SK-N-SH (cell line): ENCODE data around the gene FRS3. TPM values are rescaled to one million over a fixed set of nuclear protein-coding genes. Genes with fewer than 3 reads are reported as not detected.

Source experiments
- CTCF ChIA-PET: fragments of 300-600, 350-600 bp; formaldehyde crosslinking; extraction: SDS; loops from one replicate; lab custom pipeline; 2021; lab: Yijun Ruan, JAX
- POLR2A ChIA-PET: fragments of 350-600 bp; sonication (Branson Sonifier 250); formaldehyde crosslinking; extraction: SDS; loops from one replicate; lab custom pipeline; 2020; ENCODE audit warnings: antibody characterized with exemption, inconsistent platforms; lab: Yijun Ruan, JAX
- DNase-seq: peaks from one replicate; pipeline ENCODE4 v3.0.0; 2012
- H2AFZ ChIP-seq: fragments of 200-600 bp; sonication (generic); 2 replicates; pipeline ENCODE4 v1.8.1; 2016; ENCODE audit warnings: antibody characterized with exemption, mild to moderate bottlenecking, low read depth
- H3F3A ChIP-seq: fragments of 200-600 bp; sonication (generic); replicated peaks from 2 replicates; pipeline ENCODE3; 2016; ENCODE audit warnings: antibody characterized with exemption, mild to moderate bottlenecking; ENCODE audit not compliant: insufficient read depth
- H3K27ac ChIP-seq, 2 experiments: fragments of 200-500 bp in 1 of 2; fragments of 200-600 bp in 1 of 2; sonication (Bioruptor generic) in 1 of 2; sonication (generic), shearing (Covaris generic) in 1 of 2; 2 replicates each; pipeline versions ENCODE4 v1.5.1 to v1.6.1; 2014 to 2016; ENCODE audit warnings: low read depth in 2 of 2, inconsistent platforms in 1 of 2, low read length in 1 of 2, mild to moderate bottlenecking in 1 of 2, mixed read lengths in 1 of 2
- H3K27me3 ChIP-seq: fragments of 200-600 bp; sonication (generic), shearing (Covaris generic); 2 replicates; pipeline ENCODE4 v1.6.1; 2016; ENCODE audit warnings: mixed run types; ENCODE audit not compliant: insufficient read depth
- H3K36me3 ChIP-seq, 2 experiments: fragments of 200-500 bp in 1 of 2; fragments of 200-600 bp in 1 of 2; sonication (Bioruptor generic) in 1 of 2; sonication (generic) in 1 of 2; replicated peaks in 1 of 2; 2 replicates each; pipeline versions ENCODE3 to v1.5.1; 2014 to 2016; ENCODE audit warnings: low read length in 1 of 2, mild to moderate bottlenecking in 1 of 2; ENCODE audit not compliant: insufficient read depth in 2 of 2, control insufficient read depth in 1 of 2
- H3K4me1 ChIP-seq, 2 experiments: fragments of 200-500 bp in 1 of 2; fragments of 200-600 bp in 1 of 2; sonication (Bioruptor generic) in 1 of 2; sonication (generic), shearing (Covaris generic) in 1 of 2; 2 replicates each; pipeline versions ENCODE4 v1.5.1 to v1.6.1; 2014 to 2016; ENCODE audit warnings: low read depth in 1 of 2, low read length in 1 of 2, mixed run types in 1 of 2; ENCODE audit not compliant: insufficient read depth in 2 of 2, control insufficient read depth in 1 of 2
- H3K4me2 ChIP-seq: fragments of 200-600 bp; sonication (generic), shearing (Covaris generic); 2 replicates; pipeline ENCODE4 v1.6.1; 2017; ENCODE audit warnings: mixed run types
- H3K4me3 ChIP-seq, 2 experiments: fragments of 200-500 bp in 1 of 2; fragments of 200-600 bp in 1 of 2; sonication (Bioruptor generic) in 1 of 2; sonication (generic), shearing (Covaris generic) in 1 of 2; 2 replicates each; pipeline versions ENCODE4 v1.5.1 to v1.8.1; 2014 to 2016; ENCODE audit warnings: low read depth in 2 of 2, inconsistent platforms in 1 of 2, low read length in 1 of 2, mild to moderate bottlenecking in 1 of 2, mixed read lengths in 1 of 2, moderate library complexity in 1 of 2
- H3K79me2 ChIP-seq: fragments of 200-600 bp; sonication (generic); 2 replicates; pipeline ENCODE4 v1.8.1; 2017; ENCODE audit warnings: mild to moderate bottlenecking; ENCODE audit not compliant: insufficient read depth
- H3K9ac ChIP-seq: fragments of 200-600 bp; sonication (generic); 2 replicates; pipeline ENCODE4 v1.6.1; 2017; ENCODE audit warnings: mixed run types
- H3K9me2 ChIP-seq: fragments of 200-600 bp; sonication (generic); 2 replicates; pipeline ENCODE4 v1.6.1; 2017; ENCODE audit warnings: mixed run types
- H3K9me3 ChIP-seq: fragments of 200-600 bp; sonication (generic); 2 replicates; pipeline ENCODE4 v1.6.1; 2017; ENCODE audit warnings: mixed run types, mild to moderate bottlenecking, moderate library complexity
- H4K20me1 ChIP-seq: fragments of 200-600 bp; sonication (generic); 2 replicates; pipeline ENCODE4 v1.6.1; 2017; ENCODE audit warnings: mild to moderate bottlenecking, mixed run types; ENCODE audit not compliant: insufficient read depth
- ELF1 ChIP-seq: IDR thresholded peaks from 2 replicates; pipeline ENCODE4 v1.4.0; 2012
- EP300 ChIP-seq, 2 experiments: IDR thresholded peaks; 2 replicates each; pipeline versions ENCODE4 v1.4.0 to v1.6.1; 2012; ENCODE audit warnings: borderline replicate concordance in 1 of 2, low read depth in 1 of 2, low read length in 1 of 2
- FOXJ3 ChIP-seq: sonication (generic); formaldehyde crosslinking; IDR thresholded peaks from 2 replicates; pipeline ENCODE4 v1.5.1; 2020; ENCODE audit warnings: mild to moderate bottlenecking, missing genetic modification reagents
- FOXM1 ChIP-seq: IDR thresholded peaks from 2 replicates; pipeline ENCODE4 v1.4.0; 2012; ENCODE audit warnings: low read depth, mild to moderate bottlenecking
- GATA2 ChIP-seq: sonication (generic); formaldehyde crosslinking; IDR thresholded peaks from 2 replicates; pipeline ENCODE4 v1.5.0; 2020; ENCODE audit warnings: mild to moderate bottlenecking, missing genetic modification reagents
- JUND ChIP-seq: IDR thresholded peaks from 2 replicates; pipeline ENCODE4 v1.4.0; 2012
- MEF2A ChIP-seq: IDR thresholded peaks from 2 replicates; pipeline ENCODE4 v1.4.0; 2012; ENCODE audit warnings: low read depth, borderline replicate concordance
- MXI1 ChIP-seq: IDR thresholded peaks from 2 replicates; pipeline ENCODE4 v1.6.1; 2012; ENCODE audit warnings: mild to moderate bottlenecking, low read depth, low read length, improper control_type of control experiment
- NRF1 ChIP-seq: IDR thresholded peaks from 2 replicates; pipeline ENCODE4 v1.6.1; 2012; ENCODE audit warnings: low read depth, mild to moderate bottlenecking, low read length
- PBX3 ChIP-seq: IDR thresholded peaks from 2 replicates; pipeline ENCODE4; 2012
- POLR2AphosphoS5 ChIP-seq: IDR thresholded peaks from 2 replicates; pipeline ENCODE4 v1.6.1; 2012; ENCODE audit warnings: low read depth, low read length
- RCOR1 ChIP-seq: fragments of 150-350 bp; IDR thresholded peaks from 2 replicates; pipeline ENCODE4 v1.6.1; 2017; ENCODE audit warnings: antibody characterized with exemption, low read length
- RFX5 ChIP-seq: IDR thresholded peaks from 2 replicates; pipeline ENCODE4 v1.6.1; 2012; ENCODE audit warnings: mild to moderate bottlenecking, improper control_type of control experiment, low read length
- TAF1 ChIP-seq: IDR thresholded peaks from 2 replicates; pipeline ENCODE4 v1.6.1; 2012; ENCODE audit warnings: low read depth, mild to moderate bottlenecking, low read length, moderate library complexity, borderline replicate concordance
- TCF12 ChIP-seq: IDR thresholded peaks from 2 replicates; pipeline ENCODE4 v1.4.0; 2012
- TEAD4 ChIP-seq: IDR thresholded peaks from 2 replicates; pipeline ENCODE4 v1.4.0; 2012; ENCODE audit warnings: mild to moderate bottlenecking, borderline replicate concordance; ENCODE audit not compliant: insufficient read depth
- ZBTB33 ChIP-seq: IDR thresholded peaks from 2 replicates; pipeline ENCODE4 v1.4.0; 2012; ENCODE audit warnings: low read depth, borderline replicate concordance
- WGBS: methylation state at CpG from one replicate; pipeline ENCODE4 v1.1.6; 2017; ENCODE audit warnings: low lambda C conversion rate; 5-methylcytosine and 5-hydroxymethylcytosine counted together
- polyA plus RNA-seq, 3 experiments: library from polyadenylated mRNA; depleted of rRNA; stranded (reverse); fragments of >200 nt; gene quantifications; 2 replicates each; pipeline ENCODE4 v1.2.3, GENCODE V29; 2012
- TF ChIP-seq, protein P1 (sequence below): IDR thresholded peaks from 2 replicates; pipeline ENCODE4 v1.4.0; 2012; ENCODE audit warnings: low read depth, borderline replicate concordance
- TF ChIP-seq, protein P2 (sequence below): fragments of 200-600 bp; sonication (generic); IDR thresholded peaks from 2 replicates; pipeline ENCODE4 v1.6.1; 2017; ENCODE audit warnings: antibody characterized with exemption, mild to moderate bottlenecking, moderate library complexity

Gene FRS3
- polyA plus RNA-seq, 1 of the 3 experiments (the other 2 are of a cell fraction) = 8.6 TPM

DNA sequence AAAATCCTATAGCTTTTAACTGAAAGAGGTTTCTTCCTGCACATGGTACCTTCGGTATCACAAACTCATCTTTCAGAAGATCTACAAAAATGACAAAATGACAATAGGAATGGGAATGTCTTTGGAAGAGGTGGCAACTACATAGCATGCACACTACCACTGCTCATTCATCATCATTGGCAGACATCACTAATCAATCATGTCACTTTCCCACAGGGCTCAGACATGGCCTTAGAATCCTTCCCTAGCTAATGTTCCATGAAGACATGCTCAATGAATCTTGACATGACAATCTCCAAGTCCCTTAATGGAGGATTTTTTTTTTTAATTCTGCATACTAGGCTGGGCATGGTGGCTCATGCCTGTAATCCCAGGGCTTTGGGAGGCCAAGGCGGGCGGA, 29.3 kb downstream of the FRS3 start:
- H3K9me3 ChIP-seq = no peaks in the 10 kb centered on the region
- H2AFZ ChIP-seq = no peak overlapping the region
- ChIA-PET POLR2A (no interaction called here), CTCF (interaction anchor here (0.8 to 1.1 kb wide), 3 partner anchors 16 to 67 kb away, joined by 3 to 4 read pairs (median 4); no protein-coding TSS in a partner anchor)
- H3K4me3 ChIP-seq = no peak overlapping the region
- no peak overlapping the region for H3K27ac ChIP-seq
- WGBS = 82% methylated on average over 3 of the region's 3 CpGs
- H3K9ac ChIP-seq = no peak overlapping the region
- no peaks in the 10 kb centered on the region for H4K20me1 ChIP-seq
- H3K79me2 ChIP-seq = no peaks in the 10 kb centered on the region
- H3K4me2 ChIP-seq = no peak overlapping the region
- peaks cover 0 to 5% of the 10 kb centered on the region in 2 experiments; a peak in 1 of 4 replicates for H3K4me1 ChIP-seq
- H3K9me2 ChIP-seq = no peaks in the 10 kb centered on the region
- TF ChIP-seq FOXJ3 (CRISPR knock-in tag) (no peak), GATA2 (no peak), TCF12 (no peak), ELF1 (no peak), POLR2AphosphoS5 (no peak), FOXM1 (no peak), RFX5 (no peak), TEAD4 (no peak), JUND (no peak)
- TF ChIP-seq, protein P1, sequence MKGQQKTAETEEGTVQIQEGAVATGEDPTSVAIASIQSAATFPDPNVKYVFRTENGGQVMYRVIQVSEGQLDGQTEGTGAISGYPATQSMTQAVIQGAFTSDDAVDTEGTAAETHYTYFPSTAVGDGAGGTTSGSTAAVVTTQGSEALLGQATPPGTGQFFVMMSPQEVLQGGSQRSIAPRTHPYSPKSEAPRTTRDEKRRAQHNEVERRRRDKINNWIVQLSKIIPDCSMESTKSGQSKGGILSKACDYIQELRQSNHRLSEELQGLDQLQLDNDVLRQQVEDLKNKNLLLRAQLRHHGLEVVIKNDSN = no peak
- TF ChIP-seq, protein P2, sequence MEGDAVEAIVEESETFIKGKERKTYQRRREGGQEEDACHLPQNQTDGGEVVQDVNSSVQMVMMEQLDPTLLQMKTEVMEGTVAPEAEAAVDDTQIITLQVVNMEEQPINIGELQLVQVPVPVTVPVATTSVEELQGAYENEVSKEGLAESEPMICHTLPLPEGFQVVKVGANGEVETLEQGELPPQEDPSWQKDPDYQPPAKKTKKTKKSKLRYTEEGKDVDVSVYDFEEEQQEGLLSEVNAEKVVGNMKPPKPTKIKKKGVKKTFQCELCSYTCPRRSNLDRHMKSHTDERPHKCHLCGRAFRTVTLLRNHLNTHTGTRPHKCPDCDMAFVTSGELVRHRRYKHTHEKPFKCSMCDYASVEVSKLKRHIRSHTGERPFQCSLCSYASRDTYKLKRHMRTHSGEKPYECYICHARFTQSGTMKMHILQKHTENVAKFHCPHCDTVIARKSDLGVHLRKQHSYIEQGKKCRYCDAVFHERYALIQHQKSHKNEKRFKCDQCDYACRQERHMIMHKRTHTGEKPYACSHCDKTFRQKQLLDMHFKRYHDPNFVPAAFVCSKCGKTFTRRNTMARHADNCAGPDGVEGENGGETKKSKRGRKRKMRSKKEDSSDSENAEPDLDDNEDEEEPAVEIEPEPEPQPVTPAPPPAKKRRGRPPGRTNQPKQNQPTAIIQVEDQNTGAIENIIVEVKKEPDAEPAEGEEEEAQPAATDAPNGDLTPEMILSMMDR = no peak
- no peaks in the 10 kb centered on the region for H3K27me3 ChIP-seq
- H3F3A ChIP-seq = no peaks in the 10 kb centered on the region
- H3K36me3 ChIP-seq = no peaks in the 10 kb centered on the region
- no peak for DNase-seq

DNA sequence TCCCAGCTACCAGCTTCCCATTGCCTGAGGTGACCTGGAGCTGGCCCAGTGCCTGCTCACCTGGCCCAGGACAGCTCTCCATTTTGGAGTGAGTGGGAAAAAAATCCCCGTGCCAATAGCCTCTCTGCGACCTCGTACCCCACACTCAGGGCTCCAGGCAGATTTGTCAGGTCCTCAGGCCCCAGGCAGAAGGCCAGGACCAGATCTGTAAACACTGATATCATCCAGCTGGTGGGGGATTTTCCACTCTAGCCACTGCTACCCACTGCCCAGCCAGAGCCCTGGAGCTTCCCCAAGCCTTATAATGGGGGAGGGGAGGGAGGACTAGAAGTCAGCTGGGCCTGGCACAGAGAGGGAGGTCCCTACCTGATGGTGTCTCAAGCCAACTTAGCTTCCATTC, 31.2 kb downstream of the FRS3 start:
- Histone ChIP-seq H3K9ac (no peak overlapping the region), H3K27me3 (no peaks in the 10 kb centered on the region), H3K79me2 (no peaks in the 10 kb centered on the region), H3K27ac (no peak overlapping the region), H3K4me1 (peaks cover 0 to 5% of the 10 kb centered on the region in 2 experiments; a peak in 1 of 4 replicates), H3K4me2 (no peak overlapping the region), H3K9me2 (no peaks in the 10 kb centered on the region), H4K20me1 (no peaks in the 10 kb centered on the region), H2AFZ (no peak overlapping the region), H3K36me3 (no peaks in the 10 kb centered on the region), H3F3A (no peaks in the 10 kb centered on the region), H3K9me3 (no peaks in the 10 kb centered on the region), H3K4me3 (no peak overlapping the region)
- 71% methylated on average over 3 of the region's 3 CpGs for WGBS
- ChIA-PET POLR2A (interaction anchor here (0.9 kb wide), 1 partner anchor 10 kb away, joined by 3 read pairs; no protein-coding TSS in a partner anchor), CTCF (interaction anchor here (1.3 to 2.0 kb wide), 5 partner anchors 9 to 39 kb away, joined by 3 to 9 read pairs (median 5); partner anchors contain the start of genes TFEB and TOMM6)
- no peak for DNase-seq
- TF ChIP-seq MXI1 (no peak), TAF1 (no peak), PBX3 (no peak), TEAD4 (no peak), FOXM1 (no peak), MEF2A (no peak), POLR2AphosphoS5 (no peak), JUND (no peak), FOXJ3 (CRISPR knock-in tag) (no peak), ZBTB33 (no peak), GATA2 (no peak), RCOR1 (no peak), ELF1 (no peak), NRF1 (no peak), EP300 (IDR thresholded peaks at IDR 0.05; ENCODE audit: borderline replicate concordance in 1 of 2, low read depth in 1 of 2, low read length in 1 of 2) (no peak)
- TF ChIP-seq, protein P2 = no peak
